Effector CD4-positive, alpha-beta T cell (primary cell): ENCODE data around the gene PTPN2.
"Not testable (repeated sequence)": the region's sequence is repeated elsewhere in the genome, so short reads cannot be mapped to it uniquely, and the experiment has no call there.

Experiments used
- DNase-seq: peaks from one replicate; pipeline ENCODE4 v3.0.0-alpha.2; 2020

PTPN2 gene

GRCh38 chr18:12769644-12770440 is 114.2 kb downstream of the PTPN2 start:
- no peak for DNase-seq

- no peak for DNase-seq
Measured at GRCh38 chr18:12769136-12769535, 114.9 kb downstream of the PTPN2 start.

DNA sequence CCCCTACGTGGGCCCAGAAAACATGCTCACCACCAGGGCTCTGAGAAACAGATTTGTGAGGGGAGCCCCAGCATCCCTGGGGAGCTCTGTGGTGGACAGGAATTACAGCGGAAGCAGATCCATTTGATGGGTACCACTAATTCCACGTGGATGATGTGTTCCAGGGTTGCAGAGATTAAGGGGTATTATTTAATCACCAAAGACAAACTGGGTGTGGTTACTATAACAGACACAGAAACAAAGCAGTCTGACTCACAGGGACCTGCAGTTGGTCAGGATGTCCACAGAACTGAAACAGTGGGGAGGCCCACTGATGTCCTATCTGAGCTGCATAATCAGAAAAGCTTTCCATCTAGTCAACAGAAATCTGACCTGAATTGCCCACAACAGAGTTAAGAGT is 115.4 kb downstream of the PTPN2 start:
- DNase-seq: no peak

- no peak for DNase-seq
Measured at GRCh38 chr18:12767580-12768155, 116.4 kb downstream of the PTPN2 start.

DNA sequence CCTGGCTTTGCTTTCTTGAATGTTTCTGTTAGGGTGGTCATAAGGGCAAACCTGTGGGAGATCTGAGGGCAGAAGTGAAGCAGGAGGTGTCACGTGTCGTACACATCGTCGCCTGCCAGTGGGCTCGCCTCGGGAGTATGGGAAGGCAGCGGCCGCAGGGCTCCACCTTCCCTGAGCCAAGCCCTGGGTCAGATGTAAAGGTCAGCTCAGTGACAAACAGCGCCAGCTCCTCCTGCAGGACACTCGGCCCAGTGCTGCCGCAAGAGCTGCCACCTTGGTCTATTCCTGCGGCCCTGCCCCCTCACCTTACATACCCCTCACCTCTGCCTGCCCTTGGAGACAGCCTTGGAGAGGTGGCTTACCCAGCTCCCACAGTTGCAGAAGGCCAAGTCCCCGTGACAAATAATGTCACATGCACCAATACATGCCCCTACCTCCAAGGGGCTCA is 117.0 kb downstream of the PTPN2 start:
- DNase-seq: no peak

GRCh38 chr18:12765586-12765985 is 118.5 kb downstream of the PTPN2 start:
- no peak for DNase-seq

DNA sequence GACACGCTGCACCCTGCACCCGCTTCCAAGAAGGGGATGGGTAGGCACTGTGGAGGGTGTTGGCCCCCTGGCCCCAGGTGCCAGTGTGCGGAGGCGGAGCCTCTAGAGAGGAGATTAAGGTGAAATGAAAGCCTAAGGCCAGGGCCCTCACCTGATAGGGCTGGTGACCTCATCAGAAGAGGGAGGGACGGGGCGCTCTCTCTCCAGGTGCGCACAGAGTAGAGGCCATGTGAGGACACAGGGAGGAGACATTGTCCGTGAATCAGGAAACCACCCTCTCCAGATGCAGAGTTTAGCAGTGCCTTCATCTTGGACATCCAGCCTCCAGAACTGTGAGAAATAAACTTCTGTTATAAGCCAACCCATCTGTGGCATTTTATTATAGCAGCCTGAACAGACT is 118.9 kb downstream of the PTPN2 start:
- no peak for DNase-seq

DNA sequence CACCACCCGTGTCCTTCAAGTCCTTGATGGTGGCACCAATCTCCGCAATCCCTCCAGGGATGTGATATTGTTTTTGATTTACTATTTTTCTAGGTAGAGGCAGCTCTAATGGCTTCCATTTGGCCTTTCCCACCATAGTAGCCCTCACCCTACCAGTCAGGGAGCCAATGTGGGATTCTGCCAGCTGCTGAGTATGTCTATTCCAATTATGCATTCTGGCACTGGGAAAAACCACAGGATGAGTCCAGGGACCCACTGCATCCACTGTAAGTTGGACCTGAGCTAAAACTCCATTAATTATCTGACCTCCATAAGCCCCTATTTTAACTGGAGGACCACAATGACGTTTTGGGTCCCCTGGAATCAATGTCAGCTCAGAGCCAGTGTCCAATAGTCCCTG is 125.5 kb downstream of the PTPN2 start:
- not testable (repeated sequence) for DNase-seq

DNA sequence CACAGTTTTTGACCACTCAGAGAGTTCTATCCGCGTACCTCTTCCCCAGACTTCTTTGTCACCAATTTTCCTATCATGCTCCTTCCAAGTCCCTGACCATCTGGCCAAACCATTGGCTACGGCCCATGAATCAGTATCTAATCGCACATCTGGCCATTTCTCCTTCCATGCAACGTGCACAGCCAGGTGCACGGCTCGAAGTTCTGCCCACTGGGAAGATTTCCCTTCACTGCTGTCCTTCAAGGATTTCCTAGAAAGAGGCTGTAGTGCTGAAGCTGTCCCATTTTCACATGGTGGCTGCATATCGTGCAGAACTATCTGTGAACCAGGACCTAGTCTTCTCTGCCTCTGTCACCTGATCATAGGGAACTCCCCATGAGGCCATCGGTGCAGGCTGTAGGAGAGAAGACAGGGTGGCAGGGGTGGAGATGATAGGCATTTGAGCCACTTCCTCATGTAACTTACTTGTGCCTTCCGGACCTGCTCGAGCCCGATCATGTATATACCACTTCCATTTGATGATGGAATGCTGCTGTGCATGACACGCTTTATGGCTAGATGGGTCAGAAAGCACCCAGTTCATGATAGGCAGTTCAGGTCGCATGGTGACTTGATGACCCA is 127.3 kb downstream of the PTPN2 start:
- DNase-seq: not testable (repeated sequence)

GRCh38 chr18:12755606-12756005 is 128.4 kb downstream of the PTPN2 start:
- DNase-seq: not testable (repeated sequence)

DNA sequence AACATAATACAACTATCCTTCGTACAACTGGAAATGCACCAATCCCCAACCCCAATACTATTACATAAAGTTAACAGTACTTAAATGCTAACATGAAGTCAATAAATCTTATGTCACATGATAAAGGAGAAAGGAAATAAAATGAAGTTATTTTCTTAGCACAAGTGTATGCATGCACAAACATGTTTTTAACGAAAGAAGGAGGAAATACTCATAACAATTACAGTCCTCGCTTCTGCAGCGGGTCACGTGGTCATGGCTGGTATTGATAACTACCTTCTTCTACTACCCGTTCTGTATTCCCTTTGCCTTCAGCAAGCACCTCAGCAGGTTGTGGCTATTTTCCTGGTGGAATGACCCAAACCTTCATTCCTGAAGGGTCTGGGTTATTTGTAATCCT is 129.5 kb downstream of the PTPN2 start:
- no peak for DNase-seq

- no peak for DNase-seq
Measured at GRCh38 chr18:12751891-12752290, 132.1 kb downstream of the PTPN2 start.

- DNase-seq: no peak
Measured at GRCh38 chr18:12751503-12751884, 132.5 kb downstream of the PTPN2 start.

DNA sequence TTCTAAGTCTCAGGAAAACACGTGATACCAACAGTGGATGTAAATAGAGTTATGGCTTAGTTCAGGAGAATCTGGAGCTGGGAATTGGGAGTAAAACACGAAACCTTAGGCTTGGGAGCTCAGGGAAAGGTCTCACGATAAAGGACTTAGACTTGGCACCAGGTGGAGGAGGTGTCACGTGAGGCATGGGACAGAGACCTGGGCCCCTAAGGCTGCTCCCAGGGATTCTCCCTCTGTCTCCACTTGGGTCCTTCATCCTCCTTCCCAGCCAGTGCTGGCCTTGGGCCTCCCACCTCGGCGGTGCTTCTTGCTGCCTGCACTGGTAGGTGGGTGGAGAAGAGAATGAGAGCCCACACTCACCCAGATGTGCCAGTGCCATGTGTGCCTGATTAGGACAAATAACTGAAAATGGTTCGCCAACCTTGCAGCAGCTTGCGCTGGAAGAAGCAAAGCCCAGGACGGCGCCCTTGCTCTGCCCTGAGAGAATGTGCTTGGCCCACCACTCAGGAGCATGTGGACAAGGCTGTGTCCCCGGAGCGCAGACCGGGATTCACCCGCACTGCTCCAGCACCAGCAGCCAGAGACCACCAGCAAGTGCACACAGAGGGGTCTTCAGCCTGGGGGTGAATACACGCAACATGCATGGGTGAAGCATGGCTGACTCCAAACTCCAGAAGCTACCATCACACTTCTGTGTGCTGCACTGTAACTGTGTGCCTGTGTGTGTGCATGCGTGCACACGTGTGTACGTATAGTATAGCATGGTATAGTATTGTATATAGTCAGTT is 133.1 kb downstream of the PTPN2 start:
- DNase-seq: no peak

DNA sequence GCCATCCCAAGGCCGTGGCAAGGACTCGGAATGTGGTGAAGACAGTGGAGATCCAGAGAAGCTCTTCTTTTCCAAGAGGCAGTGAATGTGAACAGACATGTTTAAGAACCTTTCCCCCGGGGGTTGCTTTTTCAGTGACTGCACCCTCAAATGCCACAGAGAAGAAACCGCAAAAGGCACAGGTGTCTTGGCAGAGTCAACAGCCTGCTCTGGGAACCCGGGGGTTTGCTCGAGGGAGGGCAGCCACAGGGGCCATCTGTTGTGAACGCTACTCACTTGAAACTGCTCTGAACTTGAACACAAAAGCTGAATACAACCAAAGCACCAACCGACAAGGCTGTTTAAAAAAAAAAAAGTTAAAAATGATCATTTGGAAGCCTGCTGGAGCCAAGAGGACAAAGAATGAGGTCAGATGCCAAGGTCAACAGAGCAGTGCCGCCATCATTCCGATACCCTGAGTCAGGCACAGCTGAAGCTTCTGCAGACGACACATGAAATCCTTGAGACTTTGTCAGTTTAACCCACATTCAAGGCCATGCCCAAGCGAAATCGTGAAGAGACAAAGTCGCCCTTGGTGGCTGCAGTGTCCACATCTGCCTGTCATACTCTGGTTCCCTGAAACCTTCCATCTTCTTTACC is 133.8 kb downstream of the PTPN2 start:
- DNase-seq: no peak

- no peak for DNase-seq
Measured at GRCh38 chr18:12749121-12749520, 134.9 kb downstream of the PTPN2 start.

DNA sequence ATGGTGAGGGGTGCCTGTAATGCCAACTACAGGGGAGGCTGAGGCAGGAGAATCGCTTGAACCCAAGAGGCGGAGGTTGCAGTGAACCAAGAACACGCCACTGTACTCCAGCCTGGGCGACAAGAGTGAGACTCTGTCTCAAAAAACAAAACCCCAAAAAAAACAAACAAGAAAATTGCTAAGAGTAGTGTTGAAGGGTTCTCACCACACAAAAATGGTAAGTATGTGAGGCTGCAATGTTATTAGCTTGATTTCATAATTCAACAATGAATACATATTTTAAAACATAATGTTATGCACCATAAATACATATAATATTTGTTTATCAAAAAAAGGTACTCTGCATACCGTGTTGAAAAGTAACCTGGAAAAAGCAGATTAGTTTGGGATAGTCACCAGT is 135.4 kb downstream of the PTPN2 start:
- no peak for DNase-seq

- no peak for DNase-seq
Measured at GRCh38 chr18:12747530-12748315, 136.3 kb downstream of the PTPN2 start.

- DNase-seq: no peak
Measured at GRCh38 chr18:12745095-12745795, 138.8 kb downstream of the PTPN2 start.

- DNase-seq: no peak
Measured at GRCh38 chr18:12744103-12744502, 139.9 kb downstream of the PTPN2 start.

- DNase-seq: no peak
Measured at GRCh38 chr18:12742453-12742852, 141.6 kb downstream of the PTPN2 start.
